NCI-H1930 (cell line): ENCODE results near the gene KRT6B.
"Not testable (repeated sequence)": the region's sequence is repeated elsewhere in the genome, so short reads cannot be mapped to it uniquely, and the experiment has no call there.

Experiments
- DNase-seq, 2 experiments: peaks; one replicate each; lab custom pipeline; 2025; lab: John Stamatoyannopoulos, UW

KRT6B gene

GRCh38 chr12:52411815-52412214 lies 40.1 kb downstream of the KRT6B start:
- DNase-seq = no peak

- not testable (repeated sequence) for DNase-seq
Measured at GRCh38 chr12:52410589-52411248, 41.2 kb downstream of the KRT6B start.

- no peak for DNase-seq
Measured at GRCh38 chr12:52407918-52408317, 44.0 kb downstream of the KRT6B start.

- DNase-seq = no peak
Measured at GRCh38 chr12:52405922-52406385, 46.0 kb downstream of the KRT6B start, which contains the start of gene KRT82. Gene KRT82, minus strand, starts transcription at chr12:52406335. Its CDS starts 58 bp downstream, at chr12:52406277.

GRCh38 chr12:52404951-52405350 lies 47.0 kb downstream of the KRT6B start:
- DNase-seq = no peak

GRCh38 chr12:52403561-52403960 lies 48.4 kb downstream of the KRT6B start:
- DNase-seq = no peak

- no peak for DNase-seq
Measured at GRCh38 chr12:52402873-52403540, 48.9 kb downstream of the KRT6B start.

- no peak for DNase-seq
Measured at GRCh38 chr12:52402377-52402776, 49.6 kb downstream of the KRT6B start.

GRCh38 chr12:52401926-52402325 lies 50.0 kb downstream of the KRT6B start:
- DNase-seq = no peak

- DNase-seq = no peak
Measured at GRCh38 chr12:52401526-52401925, 50.4 kb downstream of the KRT6B start.

GRCh38 chr12:52400906-52401305 lies 51.0 kb downstream of the KRT6B start:
- no peak for DNase-seq

GRCh38 chr12:52399756-52400155 lies 52.2 kb downstream of the KRT6B start:
- DNase-seq = no peak

- DNase-seq = no peak
Measured at GRCh38 chr12:52398176-52398575, 53.8 kb downstream of the KRT6B start.

- DNase-seq = no peak
Measured at GRCh38 chr12:52396656-52397055, 55.3 kb downstream of the KRT6B start.
